ENCODE measurements around the gene ZBTB14.

ZBTB14 gene

GRCh38 chr18:5311301-5311989 is 15.9 kb upstream of the ZBTB14 start:
- no peak for TF ChIP-seq CTCF (IDR thresholded peaks at IDR 0.05; ENCODE audit: insufficient read depth, low read depth, low read length, missing control alignments)
- DNase-seq (ENCODE audit: low read depth) = no peak

GRCh38 chr18:5309888-5310470 is 14.5 kb upstream of the ZBTB14 start:
- no peak for DNase-seq (ENCODE audit: low read depth)
- no peak overlapping the region for H3K4me3 ChIP-seq (ENCODE audit: low read length)

More at GRCh38 chr18:5311301-5311989, 15.9 kb upstream of the ZBTB14 start:
- H3K4me3 ChIP-seq (ENCODE audit: low read length) = no peak overlapping the region

GRCh38 chr18:5305835-5306234 is 10.3 kb upstream of the ZBTB14 start:
- no peak for TF ChIP-seq CTCF (IDR thresholded peaks at IDR 0.05; ENCODE audit: insufficient read depth, low read depth, low read length, missing control alignments)
- no peak for DNase-seq (ENCODE audit: low read depth)

More at GRCh38 chr18:5309888-5310470, 14.5 kb upstream of the ZBTB14 start:
- no peak for TF ChIP-seq CTCF (IDR thresholded peaks at IDR 0.05; ENCODE audit: insufficient read depth, low read depth, low read length, missing control alignments)

GRCh38 chr18:5304232-5304631 is 8.7 kb upstream of the ZBTB14 start:
- no peak for TF ChIP-seq CTCF (IDR thresholded peaks at IDR 0.05; ENCODE audit: insufficient read depth, low read depth, low read length, missing control alignments)
- no peak overlapping the region for H3K4me3 ChIP-seq (ENCODE audit: low read length)
- DNase-seq (ENCODE audit: low read depth) = no peak

More at GRCh38 chr18:5305835-5306234, 10.3 kb upstream of the ZBTB14 start:
- no peak overlapping the region for H3K4me3 ChIP-seq (ENCODE audit: low read length)

- DNase-seq (ENCODE audit: low read depth) = no peak
- no peak for TF ChIP-seq CTCF (IDR thresholded peaks at IDR 0.05; ENCODE audit: insufficient read depth, low read depth, low read length, missing control alignments)
- no peak overlapping the region for H3K4me3 ChIP-seq (ENCODE audit: low read length)
Observed at GRCh38 chr18:5303636-5304035, 8.1 kb upstream of the ZBTB14 start.

GRCh38 chr18:5302606-5303005 is 7.1 kb upstream of the ZBTB14 start:
- DNase-seq (ENCODE audit: low read depth) = no peak
- TF ChIP-seq CTCF (IDR thresholded peaks at IDR 0.05; ENCODE audit: insufficient read depth, low read depth, low read length, missing control alignments) = no peak
- H3K4me3 ChIP-seq (ENCODE audit: low read length) = no peak overlapping the region

Data from epithelial cell of esophagus (primary cell).